Measurements from ENCODE around the gene ZNF584.
"Not testable (repeated sequence)": the region's sequence is repeated elsewhere in the genome, so short reads cannot be mapped to it uniquely, and the experiment has no call there.

The ZNF584 gene

DNA sequence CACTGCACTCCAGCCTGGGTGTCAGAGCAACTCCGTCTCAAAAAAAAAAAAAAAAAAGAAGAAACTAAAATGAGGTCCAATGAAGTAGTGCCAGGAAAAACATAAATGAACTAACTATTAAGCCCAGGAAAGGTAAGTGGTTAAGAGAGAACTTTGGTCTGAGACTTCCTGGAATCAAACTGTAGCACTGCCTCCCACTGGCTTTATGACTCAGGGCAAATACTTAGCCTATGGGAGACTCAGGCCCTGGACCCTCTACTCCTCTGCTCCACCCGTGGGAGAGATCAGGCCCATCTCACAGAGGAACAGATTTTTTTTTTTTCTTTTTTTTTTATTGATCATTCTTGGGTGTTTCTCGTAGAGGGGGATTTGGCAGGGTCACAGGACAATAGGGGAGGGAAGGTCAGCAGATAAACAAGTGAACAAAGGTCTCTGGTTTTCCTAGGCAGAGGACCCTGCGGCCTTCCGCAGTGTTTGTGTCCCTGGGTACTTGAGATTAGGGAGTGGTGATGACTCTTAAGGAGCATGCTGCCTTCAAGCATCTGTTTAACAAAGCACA, 4.5 kb upstream of the ZNF584 start:
- not testable (repeated sequence) for DNase-seq (ENCODE audit: low read depth)

DNA sequence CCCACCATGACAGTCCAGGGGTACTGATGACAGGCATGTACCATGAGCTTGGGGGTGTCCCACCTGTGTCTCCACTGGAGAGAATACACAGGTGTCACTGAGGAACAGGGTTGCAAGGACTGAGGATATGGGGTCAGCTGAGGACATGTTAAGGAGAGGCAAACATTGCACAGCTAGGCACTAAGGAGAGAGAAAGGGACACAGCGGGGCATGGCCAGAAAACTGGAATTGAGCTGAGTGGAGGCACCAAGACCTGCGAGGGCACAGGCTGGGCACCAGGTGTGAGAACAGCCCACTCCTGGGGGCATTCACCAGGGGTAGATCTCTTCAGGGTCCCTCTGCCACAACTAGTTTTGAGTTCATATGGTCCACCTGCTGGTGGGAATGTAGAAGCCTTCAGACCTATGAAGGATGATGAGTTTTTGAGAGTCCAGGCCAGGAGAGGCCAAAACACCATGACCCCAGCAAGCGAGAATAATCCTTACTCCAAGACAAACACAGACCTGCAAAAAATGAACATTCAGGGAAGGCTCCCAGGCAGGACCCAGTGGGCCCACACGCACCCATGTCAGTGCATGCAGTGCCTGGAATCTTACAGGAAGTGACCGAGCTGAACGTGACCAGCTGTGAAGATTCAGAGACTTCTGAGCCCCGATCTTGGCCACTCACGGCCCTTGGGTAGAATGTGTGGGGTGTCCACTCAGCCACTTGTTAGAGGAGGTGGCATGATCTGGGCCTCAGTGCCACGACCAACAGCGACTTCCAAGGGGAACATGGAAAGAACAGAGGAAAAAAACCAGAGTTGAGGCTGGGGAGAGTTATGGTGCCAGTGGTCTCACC, 1.4 kb upstream of the ZNF584 start:
- DNase-seq (ENCODE audit: low read depth), result no peak

DNA sequence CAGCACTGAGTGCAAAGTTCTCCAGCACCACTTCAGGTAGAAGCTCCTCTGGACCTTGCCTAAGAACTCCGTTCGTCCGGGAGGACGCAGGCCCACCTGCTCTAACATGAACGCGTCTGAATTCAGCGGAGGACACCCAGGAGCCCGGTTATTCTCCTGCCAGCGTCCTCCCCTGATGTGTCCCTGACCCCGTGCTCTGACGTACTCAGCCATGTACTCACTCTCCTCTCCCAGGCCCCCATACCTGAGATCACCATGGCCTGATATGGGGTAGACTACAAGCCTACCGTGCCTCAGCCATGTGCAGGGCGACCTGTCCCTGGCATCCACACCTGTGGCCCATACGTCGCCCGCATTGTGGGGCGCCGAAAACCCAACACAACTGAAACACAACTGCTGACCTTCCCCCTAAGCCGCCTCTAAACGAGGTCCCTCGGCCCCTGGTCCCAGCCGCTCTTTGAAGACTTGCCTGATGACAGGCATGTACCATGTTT, 744 bp upstream of the ZNF584 start:
- no peak for DNase-seq (ENCODE audit: low read depth)

DNA sequence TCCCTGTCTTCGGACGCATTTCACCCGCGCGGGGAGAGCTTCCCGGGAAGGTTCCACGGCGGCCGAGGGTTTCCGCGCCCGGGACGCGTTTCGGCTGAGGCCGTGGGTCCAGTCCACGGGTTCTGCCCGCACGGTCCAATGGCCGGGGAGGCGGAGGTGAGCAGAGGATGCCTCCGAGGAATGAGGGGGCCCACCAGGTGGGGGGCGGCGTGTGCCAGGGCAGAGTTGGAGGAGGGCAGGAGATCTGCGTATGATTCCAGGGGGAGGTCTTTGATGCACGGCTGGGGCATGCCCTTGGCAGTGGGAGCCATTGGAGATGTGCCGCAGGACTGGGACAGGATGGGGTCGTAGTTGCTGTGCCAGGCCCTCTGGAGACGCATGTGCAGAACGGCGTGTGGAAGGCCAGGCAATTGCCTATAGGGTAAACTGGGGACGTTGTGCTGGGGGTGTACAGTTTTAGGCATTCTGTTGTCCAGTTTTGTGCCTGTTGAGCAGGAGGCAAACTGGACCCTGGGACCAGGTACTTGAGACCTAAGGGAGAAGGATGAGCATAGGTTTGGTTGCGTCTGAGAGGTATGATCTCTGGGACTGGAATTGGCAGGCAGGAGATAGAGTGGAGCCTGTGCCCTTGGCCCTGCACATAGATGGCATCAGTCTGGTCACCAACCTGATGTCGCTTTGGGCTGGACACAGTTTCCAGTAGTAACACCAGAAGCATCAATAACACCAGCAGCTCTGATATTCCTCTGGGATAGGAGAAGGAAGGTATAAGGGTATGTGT, 751 bp downstream of the ZNF584 start:
- DNase-seq (ENCODE audit: low read depth), result no peak

DNA sequence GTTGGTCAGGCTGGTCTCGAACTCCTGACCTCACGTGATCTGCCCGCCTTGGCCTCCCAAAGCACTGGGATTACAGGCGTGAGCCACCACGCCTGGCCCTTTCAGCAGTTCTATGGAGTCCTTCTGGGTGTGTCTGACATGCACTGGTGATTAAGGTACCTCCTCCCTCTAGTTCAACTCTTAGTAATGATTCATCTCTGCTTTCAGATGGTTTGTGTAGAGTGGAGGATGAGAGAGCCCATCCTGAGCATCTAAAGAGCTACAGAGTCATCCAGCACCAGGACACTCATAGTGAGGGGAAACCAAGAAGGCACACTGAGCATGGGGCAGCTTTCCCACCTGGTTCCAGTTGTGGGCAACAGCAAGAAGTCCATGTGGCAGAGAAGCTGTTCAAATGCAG, 8.2 kb downstream of the ZNF584 start:
- no peak for DNase-seq (ENCODE audit: low read depth)

DNA sequence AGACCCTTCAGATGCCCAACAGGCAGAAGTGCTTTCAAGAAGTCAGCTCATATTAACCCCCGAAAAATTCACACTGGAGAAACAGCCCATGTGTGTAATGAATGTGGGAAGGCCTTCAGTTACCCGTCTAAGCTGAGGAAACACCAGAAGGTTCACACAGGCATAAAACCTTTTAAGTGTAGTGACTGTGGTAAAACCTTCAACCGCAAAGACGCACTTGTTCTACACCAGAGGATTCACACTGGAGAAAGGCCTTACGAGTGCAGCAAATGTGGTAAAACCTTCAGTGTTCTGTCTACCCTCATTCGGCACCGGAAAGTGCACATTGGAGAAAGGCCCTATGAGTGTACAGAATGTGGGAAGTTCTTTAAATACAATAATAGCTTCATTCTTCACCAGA, 8.6 kb downstream of the ZNF584 start:
- no peak for DNase-seq (ENCODE audit: low read depth)

DNA sequence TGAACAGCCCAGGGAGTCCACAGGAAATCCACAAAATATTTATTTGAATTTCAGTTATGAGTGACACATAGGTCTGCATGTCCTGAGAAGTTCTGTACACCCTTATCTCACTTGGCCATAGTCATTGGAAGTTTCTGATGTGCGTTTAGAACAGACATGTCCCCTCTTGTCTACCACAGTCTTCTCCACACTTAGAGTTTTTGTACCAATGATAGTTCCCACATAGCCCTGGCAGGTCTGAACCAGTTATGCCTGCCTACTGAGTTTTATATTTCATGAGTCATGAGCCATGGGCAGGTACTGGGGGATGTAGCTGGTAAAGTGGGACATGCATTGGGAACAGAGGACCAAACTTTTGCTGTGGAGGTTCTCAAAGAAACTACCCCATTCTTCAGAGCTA, 20.2 kb downstream of the ZNF584 start:
- DNase-seq (ENCODE audit: low read depth), result no peak

DNA sequence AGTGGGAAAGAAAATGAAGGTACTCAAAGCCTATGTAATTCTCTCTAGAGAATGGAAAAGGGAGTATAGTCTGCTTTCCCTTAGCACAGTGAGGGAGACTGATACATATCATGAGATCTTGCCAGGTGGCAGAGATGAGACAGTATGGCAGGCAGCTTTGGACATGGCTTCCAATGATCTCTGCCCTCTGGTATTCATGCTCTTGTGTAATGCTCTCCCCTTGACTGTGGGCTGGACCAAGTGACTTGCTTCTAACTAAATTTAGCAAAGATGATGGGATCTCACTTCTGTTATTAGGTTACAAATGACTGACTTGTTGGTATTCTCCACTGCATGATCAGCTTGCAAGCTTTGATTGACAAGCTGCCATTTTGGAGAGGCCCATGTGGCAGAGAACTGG, 21.3 kb downstream of the ZNF584 start:
- no peak for DNase-seq (ENCODE audit: low read depth)

DNA sequence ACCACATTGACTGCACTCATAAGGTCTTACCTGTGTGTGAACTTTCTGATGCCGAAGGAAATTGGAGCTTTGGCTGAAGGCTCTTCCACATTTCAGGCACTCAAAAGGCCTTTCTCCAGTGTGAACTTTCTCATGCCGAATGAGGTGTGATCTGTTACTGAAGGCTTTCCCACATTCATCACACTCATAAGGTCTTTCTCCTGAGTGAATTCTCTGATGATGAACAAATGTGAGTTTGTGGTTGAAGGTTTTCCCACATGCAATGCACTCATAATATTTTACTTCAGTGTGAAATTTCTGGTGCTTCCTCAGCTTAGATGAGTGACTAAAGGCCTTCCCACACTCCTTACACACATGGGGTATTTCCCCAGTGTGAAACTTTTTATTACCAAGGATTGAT, 25.8 kb downstream of the ZNF584 start:
- no peak for DNase-seq (ENCODE audit: low read depth)

DNA sequence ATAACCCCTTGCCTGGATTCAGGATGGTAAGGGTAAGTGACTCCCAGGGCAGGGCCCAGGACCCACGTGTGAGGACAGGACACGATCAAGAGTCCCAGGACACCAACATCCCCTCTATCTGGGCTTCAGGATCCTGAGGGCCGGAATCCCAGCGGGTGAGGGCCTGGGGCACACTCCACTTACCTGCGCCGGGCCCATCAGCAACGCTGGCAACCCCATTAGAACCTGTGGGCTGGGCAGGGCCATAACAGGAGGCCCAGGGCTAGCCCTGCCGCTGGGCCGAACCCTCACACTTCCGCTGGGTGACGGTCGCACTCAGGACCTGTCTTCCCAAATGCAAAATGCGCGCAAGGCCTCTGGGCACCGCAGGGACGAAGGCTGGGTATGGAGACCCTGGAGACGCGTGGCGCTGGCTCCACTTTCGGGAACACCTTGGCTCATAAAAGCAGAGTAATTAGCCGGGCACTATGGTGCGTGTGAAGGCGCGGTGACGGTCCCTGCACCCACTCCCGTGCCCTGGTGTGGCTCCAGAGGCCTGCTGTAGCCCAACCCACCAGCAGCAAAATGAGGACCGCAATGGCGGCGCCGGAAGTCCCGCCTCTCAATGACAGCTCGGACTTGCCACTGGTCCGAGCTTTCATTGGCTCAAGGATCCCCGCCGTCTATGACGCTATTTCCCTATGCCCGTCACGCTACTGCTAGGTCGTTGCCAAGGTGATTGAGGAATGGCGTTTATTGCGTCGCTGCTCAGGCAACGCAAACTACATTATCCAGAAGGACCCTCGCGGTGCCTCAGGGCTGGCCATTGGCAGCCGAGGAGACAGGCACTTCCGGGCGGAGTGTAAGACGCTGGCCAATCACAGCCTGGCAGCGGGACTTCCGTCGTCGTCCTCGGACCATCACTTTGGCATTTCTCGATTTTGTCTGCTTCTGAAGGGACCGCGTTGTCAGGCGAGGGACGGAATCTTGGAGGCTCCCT, 31.4 kb downstream of the ZNF584 start, which contains the start of gene ZNF132:
ZNF132 (minus strand) TSS at position 578 of the 979 bp plus-strand sequence; CDS start at position 246, 332 bp downstream.
- peak; percentile 99 for DNase-seq (ENCODE audit: low read depth)

DNA sequence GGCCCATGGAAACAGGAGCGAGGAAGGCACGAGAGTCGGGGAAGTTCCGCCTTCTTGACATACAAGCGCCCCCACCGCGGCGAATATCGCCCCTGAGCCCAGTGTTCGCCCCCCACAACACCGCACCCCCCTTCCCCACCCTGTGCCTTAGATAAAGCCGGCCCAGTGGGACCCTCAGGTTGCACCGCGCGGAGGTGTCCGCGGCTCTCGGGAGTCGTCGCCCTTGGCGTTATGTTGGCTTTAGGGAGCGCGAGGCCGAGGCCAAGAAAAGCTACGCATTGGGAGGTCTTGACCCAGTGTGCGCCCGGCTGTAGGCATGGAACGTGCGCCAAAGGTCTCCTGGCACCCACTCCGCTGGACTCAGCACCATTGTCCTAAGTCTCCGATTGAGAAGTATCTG, 32.1 kb downstream of the ZNF584 start:
- DNase-seq (ENCODE audit: low read depth), result no peak

DNA sequence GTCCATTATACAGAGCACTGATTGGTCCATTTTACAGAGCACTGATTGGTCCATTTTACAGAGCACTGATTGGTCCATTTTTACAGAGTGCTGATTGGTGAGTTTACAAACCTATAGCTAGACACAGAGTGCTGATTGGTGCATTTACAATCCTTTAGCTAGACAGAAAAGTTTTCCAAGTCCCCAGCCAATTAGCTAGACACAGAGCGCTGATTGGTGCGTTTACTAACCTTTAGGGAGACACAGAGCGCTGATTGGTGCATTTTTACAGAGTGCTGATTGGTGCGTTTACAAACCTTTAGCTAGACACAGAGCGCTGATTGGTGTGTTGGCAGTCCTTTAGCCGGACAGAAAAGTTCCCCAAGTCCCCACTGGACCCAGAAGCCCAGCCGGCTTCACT, 34.5 kb downstream of the ZNF584 start:
- DNase-seq (ENCODE audit: low read depth), result not testable (repeated sequence)

DNA sequence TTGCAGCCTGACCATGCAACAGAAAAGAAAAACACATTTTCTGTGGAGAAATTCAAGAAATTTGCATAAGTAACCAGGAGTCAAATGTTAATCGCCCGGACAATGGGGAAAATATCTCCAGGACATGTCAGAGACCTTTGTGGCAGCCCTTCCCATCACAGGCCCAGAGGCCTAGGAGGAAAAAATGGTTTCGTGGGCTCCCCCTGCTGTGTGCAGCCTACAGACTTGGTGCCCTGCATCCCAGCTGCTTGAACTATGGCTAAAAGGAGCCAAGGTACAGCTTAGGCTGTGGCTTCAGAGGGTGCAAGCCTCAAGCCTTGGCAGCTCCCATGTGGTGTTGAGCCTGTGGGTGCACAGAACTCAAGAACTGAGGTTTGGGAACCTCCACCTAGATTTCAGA, 40.4 kb downstream of the ZNF584 start:
- DNase-seq (ENCODE audit: low read depth), result not testable (repeated sequence)

DNA sequence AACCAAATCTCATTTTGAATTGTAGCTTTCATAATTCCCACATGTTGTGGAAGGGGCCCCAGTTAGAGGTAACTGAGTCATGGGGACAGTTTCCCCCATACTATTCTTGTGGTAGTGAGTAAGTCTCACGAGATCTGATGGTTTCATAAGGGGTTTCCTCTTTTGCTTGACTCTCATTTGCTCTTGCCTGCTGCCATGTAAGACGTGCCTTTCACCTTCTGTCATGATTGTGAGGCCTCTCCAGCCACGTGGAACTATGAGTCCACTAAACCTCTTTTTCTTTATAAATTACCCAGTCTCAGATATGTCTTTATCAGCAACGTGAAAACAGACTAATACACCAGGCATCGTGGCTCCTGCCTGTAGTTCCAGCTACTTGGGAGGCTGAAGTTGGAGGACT, 41.5 kb downstream of the ZNF584 start:
- DNase-seq (ENCODE audit: low read depth), result not testable (repeated sequence)

DNA sequence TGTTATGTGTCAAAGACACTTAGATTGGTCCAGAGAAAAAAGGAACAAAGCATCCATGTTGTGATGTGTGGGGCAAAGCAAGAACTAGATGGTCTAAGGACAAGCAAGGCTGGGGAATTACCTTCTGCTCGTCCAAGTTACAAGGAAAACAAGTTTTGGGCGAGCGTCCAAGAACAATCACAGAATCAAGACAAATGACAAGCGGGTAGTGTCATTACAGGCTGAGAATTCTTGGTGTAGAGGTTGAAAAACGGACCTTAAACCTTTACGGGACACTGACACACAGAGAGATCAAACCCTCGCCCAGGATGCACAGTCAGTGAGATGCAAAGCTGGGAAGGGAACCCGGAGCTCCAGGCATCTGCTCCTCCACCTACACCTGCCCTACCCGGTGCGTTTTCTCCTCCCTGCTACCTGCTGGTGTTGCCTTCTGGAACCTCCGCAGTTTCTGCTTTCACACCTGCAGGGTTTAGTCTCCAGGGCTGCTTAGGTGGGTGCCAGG, 42.5 kb downstream of the ZNF584 start:
- DNase-seq (ENCODE audit: low read depth), result no peak

DNA sequence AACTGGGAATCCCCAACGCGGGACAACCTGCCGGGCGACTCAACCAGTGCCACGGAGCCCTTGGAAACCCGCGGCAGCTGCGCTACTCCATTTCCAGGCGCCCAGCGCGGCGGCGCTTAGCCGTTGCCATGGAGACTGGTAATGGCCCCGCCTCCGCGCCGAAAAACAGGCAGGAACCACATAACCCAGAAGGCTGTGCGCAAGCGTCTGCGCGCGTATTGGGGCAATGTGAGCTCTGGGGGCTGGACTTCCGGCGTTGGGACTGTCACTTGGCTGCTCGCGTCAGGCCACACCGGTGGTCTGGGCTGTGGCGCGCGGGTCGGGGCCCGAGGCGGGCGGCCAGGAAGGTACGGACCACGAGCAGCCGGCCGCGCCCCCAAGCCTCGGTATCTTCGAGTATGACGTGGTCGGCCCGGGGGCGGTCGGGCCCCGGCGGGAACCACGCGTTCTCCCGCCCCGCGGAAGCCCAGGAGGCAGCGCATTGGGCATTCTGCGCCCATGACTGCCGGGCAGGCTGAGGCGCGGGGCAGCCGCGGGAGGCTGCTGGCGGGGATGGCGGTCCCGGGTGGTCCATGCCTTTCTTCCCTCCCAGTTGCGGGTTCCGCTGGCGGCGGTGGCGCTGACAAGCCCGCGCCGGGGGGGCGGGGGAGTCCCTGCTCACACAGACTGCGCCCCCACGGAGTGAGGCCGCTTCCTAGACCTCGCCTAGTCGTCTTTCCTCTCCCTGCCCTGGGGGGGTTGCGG, 43.1 kb downstream of the ZNF584 start, which contains the start of gene ZNF324B:
ZNF324B (plus strand) TSS at position 265 of the 744 bp plus-strand sequence. CDS start 2,080 bp downstream, outside the sequence.
- peak; percentile 68 for DNase-seq (ENCODE audit: low read depth)

DNA sequence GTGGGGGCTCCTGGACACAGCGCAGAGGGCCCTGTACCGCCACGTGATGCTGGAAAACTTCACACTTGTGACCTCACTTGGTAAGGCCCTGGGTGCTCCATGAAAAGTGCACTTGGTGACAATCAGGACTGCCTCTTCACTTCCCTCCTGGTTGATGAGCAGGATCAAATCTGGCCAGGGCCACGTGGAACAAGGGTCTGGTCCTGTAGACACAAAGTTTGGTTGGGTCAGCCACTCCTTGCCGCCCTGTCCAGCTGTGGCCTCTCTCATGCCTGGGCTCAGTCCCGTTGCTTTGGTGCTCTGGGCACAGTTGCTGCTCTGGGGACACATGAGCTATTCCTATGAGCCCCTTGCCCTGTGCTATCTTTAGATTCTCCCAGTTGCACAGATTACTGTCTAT, 45.3 kb downstream of the ZNF584 start:
- no peak for DNase-seq (ENCODE audit: low read depth)

DNA sequence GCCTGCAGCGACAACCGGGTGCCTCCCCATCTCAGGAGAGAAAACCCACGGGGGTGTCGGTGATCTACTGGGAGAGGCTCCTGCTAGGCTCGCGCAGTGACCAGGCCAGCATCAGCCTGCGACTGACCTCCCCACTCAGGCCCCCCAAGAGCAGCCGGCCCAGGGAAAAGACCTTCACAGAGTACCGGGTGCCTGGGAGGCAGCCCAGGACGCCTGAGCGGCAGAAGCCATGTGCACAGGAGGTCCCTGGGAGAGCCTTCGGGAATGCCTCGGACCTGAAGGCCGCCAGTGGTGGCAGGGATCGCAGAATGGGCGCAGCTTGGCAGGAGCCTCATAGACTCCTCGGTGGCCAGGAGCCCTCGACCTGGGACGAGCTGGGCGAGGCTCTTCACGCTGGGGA, 46.9 kb downstream of the ZNF584 start:
- no peak for DNase-seq (ENCODE audit: low read depth)

DNA sequence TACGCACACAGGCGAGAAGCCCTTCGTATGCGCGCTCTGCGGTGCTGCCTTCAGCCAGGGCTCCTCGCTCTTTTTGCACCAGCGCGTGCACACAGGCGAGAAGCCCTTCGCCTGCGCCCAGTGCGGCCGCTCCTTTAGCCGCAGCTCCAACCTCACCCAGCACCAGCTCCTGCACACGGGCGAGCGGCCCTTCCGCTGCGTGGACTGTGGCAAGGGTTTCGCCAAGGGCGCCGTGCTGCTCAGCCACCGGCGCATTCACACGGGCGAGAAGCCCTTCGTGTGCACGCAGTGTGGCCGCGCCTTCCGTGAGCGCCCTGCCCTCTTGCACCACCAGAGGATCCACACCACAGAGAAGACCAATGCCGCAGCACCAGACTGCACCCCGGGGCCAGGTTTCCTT, 47.7 kb downstream of the ZNF584 start:
- no peak for DNase-seq (ENCODE audit: low read depth)

DNA sequence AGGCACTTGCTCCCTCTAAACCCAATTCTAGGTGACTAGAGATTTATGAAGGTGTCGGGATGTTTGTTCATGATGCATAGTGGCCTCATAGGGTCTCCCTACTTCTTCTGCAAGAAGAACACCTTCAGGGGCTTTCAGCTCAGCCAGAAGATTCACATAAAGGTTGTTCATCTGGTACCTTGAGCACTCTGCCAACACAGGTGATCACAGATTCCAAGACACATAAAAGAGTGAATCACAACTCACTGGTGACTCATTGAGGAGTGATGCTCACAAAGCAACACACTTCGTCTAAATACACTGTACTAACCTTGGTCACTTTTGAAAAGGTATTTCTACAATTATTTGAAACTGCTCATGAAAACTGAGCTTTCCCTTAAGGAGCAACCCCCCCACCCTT, 51.6 kb downstream of the ZNF584 start:
- DNase-seq (ENCODE audit: low read depth), result no peak

Data from GM04503 (cell line).